ENCODE measurements around the gene ZNF441.
A peak's percentile ranks its signal among the peaks of the same experiment; 100 is the strongest.
"Not testable (repeated sequence)": the region's sequence is repeated elsewhere in the genome, so short reads cannot be mapped to it uniquely, and the experiment has no call there.

Gene ZNF441

GRCh38 chr19:11776669-11777068, 9.9 kb downstream of the ZNF441 start:
- DNase-seq = not testable (repeated sequence)

- no peak for DNase-seq
These were observed 13.7 kb downstream of the ZNF441 start for GRCh38 chr19:11780431-11781020.

- no peak for DNase-seq
These were observed 14.7 kb downstream of the ZNF441 start for GRCh38 chr19:11781295-11782057.

GRCh38 chr19:11783767-11784166, 17.0 kb downstream of the ZNF441 start:
- no peak for DNase-seq

GRCh38 chr19:11784356-11784755, 17.6 kb downstream of the ZNF441 start:
- DNase-seq = no peak

- DNase-seq = no peak
These were observed 20.7 kb downstream of the ZNF441 start for GRCh38 chr19:11787536-11787935.

GRCh38 chr19:11792942-11793341, 26.1 kb downstream of the ZNF441 start:
- no peak for DNase-seq

- DNase-seq = peak; percentile 70
These were observed 30.7 kb downstream of the ZNF441 start for GRCh38 chr19:11797491-11797890.

- peak; percentile 90 for DNase-seq
These were observed 31.9 kb downstream of the ZNF441 start, which contains the start of gene ZNF491 for GRCh38 chr19:11798391-11799330. ZNF491 (plus strand) TSS chr19:11798523; CDS start chr19:11805954, 7,431 bp downstream.

GRCh38 chr19:11806354-11807098, 39.7 kb downstream of the ZNF441 start:
- no peak for DNase-seq

GRCh38 chr19:11807099-11807380, 40.2 kb downstream of the ZNF441 start:
- no peak for DNase-seq

GRCh38 chr19:11813703-11814028, 46.9 kb downstream of the ZNF441 start:
- no peak for DNase-seq

- DNase-seq = peak; percentile 93
These were observed 47.4 kb downstream of the ZNF441 start, which contains the start of gene ZNF440 for GRCh38 chr19:11814029-11814699. ZNF440 (plus strand) TSS chr19:11814273; CDS start chr19:11814448, 175 bp downstream.

GRCh38 chr19:11814700-11815035, 47.9 kb downstream of the ZNF441 start:
- DNase-seq = no peak

GRCh38 chr19:11821474-11822109, 54.8 kb downstream of the ZNF441 start:
- no peak for DNase-seq

GRCh38 chr19:11828957-11829876, 62.4 kb downstream of the ZNF441 start:
- DNase-seq = not testable (repeated sequence)

GRCh38 chr19:11832253-11832912, 65.6 kb downstream of the ZNF441 start:
- DNase-seq = no peak

- no peak for DNase-seq
These were observed 66.7 kb downstream of the ZNF441 start for GRCh38 chr19:11833541-11833940.
